GM18507 (cell line): ENCODE measurements around the gene UBAP2.

Experiments
- DNase-seq: peaks from one replicate; pipeline ENCODE4 v3.0.0; 2011; ENCODE audit warnings: low read depth; ENCODE audit not compliant: insufficient read length; ENCODE audit errors: extremely low spot score
- FAIRE-seq: peaks from 2 replicates; lab custom pipeline; 2011; peaks lifted over from hg19 to GRCh38; lab: Jason Lieb, UNC

The UBAP2 gene

DNA sequence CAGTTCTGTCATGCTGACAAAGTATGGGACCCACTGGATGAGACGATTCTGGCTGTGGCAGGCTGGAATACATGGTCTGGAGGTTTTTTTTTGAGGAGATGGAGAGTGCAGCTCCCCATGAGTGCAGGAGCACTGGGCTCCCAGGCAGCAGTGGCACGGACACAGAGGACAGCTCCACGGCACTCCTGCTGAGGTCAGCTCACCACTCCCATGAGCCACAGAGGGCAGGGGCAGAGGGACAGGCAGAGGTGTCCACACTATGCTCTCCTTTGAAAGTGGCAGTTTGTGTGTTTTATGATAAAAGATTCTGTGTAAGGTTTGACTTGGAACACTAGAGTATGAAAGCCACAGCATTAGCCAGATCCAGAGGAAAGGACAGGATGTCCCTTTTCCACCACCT is 117.4 kb downstream of the UBAP2 start:
- no peak for FAIRE-seq

DNA sequence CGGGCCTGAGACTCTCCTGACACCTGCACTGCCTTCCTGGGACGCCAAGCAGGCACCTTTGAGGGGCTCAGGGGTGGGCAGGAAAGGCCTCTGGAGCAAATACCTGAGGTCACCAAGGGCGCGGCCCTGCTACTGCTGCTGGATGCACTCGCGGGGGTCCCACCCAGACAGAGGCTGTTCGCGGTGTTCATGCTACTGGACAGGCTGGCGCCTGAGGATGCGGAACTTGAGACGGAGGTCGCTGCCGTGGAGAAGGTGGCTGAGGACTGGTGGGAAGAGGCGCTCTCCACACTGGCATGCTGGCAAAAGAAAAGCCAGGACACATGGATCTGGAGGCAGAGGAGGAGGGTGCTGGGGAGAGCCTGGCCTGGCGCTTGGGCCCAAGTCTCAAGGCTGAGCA is 121.0 kb downstream of the UBAP2 start:
- DNase-seq (no peak), FAIRE-seq (no peak)

More for the DNA sequence above, 117.4 kb downstream of the UBAP2 start:
- DNase-seq, result no peak

DNA sequence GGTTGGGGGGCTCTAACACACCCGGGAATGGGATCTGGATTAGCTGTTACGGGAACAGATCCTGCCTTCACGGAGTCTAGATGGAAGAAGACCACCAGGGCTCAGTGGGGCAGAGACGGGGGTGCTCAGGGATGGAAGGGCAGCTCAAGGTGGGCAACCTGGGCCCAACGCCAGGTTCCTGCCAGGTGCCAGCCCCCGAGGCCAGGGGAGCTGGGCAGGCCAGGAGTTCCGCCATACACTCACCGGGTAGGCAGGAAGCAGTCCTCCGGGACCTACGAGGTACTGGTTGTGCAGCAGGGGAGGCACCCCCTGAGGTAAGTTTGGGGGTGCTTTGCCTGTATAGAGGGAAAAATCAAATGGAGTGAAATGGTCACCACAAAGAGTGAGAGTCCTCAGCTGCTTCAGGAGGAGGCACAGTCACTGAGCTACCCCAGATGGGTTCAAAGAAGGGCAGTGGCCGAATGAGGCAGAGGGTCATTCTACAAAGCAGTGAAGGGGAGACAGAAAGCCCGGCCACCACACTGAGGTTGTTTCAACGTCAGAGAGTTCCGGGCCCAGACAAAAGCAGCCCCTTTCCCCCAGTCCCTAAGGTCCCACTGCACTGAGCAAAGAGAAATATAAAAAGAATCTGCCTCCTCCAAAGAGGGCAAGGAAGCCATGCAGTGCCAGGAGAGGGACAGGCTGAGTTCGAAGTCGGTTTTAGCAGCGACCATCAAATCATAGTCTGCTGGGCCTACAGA is 121.8 kb downstream of the UBAP2 start:
- DNase-seq (no peak), FAIRE-seq (no peak)

DNA sequence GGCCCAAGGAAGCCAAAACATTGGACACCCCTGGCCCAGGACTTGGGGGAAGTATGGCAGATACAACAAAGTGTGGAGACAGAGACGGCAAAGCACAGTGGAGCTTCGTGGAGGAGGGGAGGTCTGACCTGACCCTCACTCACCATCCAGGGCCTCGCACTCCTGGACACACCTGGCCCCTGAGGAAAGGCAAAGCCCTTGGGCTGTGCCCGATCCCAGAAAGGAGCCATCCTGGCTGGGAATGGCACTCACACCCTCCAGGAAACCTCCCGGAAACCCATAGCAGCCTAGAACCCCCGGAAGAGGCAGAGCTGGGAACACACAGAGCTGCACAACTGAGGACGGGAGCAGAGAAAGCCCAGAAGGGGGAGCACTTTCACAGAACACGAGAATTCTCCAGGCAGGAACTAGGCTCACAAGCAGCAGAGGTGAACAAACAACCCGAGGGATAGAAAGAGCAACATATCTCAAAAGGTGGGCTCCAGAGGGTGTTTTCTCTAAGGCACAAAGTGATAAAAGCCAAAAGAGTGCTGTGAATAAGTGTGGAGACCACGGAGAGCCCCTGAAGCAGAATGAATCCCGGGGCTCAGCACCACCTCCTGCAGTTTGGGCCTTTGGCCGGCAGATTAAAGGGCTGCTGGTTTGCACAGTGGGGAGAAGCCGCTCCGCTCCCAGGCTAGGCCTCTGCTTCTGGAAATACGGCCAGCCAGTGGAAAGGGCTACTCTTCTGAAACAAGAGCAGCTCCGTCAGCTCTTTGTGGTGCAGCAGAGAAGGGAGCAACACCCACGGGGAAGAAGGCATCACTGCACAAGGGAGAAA is 123.5 kb downstream of the UBAP2 start:
- FAIRE-seq, result no peak
- no peak for DNase-seq

DNA sequence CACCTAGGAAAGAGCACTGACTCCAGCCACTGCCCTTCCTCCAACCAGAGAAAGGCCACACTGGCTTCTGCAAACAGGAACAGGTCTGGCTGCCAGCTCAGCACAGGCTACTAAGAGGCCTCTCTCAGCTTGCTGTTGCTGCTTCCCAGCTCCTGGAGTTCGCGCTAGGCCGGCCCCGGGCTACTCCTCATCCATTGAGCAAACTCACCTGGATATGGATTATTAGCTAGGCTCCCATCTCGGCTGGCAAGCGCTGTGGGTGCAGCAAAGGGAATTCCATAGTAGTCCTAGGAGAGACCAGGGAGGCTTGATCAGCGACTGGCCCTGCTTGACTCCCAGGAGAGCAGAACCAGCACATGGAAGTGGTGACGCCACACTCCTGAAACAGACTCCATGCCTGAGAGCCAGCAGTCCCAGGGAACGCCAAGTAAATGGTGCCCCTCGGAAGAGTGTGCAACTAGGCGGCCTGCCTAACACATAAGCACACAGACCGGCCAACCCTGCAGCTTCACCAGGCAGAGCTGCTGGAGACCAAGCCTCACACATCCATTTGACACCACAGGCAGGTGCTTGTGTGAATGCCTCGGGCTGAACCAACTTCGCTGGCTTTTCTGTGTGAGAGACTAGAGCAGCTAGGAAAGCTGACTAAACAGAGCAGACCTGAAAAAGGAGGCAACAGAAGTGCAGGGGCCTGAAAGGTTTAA is 124.5 kb downstream of the UBAP2 start:
- no peak for FAIRE-seq
- no peak for DNase-seq

DNA sequence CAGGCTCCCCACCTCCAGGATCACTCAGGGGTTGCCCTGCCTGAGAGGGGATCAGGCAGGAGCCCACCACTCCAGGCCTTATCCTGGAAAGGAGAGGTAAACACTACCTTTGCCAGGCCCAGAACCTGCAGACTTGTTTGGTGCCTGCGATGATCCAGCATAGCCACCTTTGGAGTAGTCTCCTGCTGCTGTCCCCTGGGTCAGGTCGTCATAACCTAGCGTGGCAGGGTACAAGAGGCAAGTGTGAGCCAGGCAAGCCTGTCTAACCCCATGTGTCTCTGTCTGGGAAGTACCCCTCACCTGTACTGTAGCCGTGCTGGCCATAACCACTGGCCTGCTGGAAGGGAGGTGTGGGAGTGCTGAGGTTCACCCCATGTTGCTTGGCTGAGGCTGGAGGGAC is 125.6 kb downstream of the UBAP2 start:
- FAIRE-seq (no peak), DNase-seq (no peak)

DNA sequence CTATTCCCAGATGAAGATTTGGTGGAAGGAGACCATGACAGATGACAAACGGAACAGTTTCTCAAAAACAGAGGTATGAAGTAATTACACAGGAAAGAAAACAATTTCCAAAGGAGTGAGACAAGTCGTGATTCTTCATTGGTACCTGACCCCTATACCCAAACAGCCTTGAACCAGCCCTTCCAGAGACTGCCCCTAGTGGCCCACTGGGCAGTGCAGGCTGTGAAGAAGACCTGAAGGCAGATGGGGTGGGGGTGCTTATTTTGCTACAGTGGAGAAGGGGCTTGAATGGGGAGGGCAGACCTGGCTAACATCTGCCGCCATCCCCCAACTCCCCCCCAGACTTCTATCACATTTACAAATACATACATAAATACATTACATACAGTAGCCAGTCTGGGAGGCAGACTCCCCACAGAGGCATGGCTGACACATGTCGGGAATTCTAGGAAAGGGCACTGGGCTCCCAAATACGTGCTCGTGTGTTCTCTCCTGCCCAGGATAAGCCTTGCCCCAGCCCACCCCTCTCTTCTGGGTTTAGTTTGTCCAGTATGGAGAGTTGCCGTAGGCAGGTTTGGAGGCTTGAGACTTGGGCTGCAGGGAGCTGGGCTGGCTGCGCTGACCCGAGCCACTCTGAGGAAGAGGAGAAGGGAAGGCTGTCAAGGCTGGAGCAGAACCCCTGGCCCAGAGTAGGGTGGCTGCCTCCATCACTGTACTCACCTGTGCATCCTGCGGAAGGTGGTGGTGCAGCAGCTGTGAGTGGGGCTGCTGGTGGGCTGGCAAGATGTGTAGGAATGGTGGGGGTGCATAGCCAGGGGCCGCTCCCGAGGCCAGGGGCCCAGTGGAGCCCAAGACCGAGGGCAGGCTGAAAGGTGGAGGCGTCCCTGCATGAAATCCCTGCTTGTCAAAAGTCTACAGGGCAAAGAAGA is 126.5 kb downstream of the UBAP2 start:
- DNase-seq, result peak; percentile 28
- no peak for FAIRE-seq

DNA sequence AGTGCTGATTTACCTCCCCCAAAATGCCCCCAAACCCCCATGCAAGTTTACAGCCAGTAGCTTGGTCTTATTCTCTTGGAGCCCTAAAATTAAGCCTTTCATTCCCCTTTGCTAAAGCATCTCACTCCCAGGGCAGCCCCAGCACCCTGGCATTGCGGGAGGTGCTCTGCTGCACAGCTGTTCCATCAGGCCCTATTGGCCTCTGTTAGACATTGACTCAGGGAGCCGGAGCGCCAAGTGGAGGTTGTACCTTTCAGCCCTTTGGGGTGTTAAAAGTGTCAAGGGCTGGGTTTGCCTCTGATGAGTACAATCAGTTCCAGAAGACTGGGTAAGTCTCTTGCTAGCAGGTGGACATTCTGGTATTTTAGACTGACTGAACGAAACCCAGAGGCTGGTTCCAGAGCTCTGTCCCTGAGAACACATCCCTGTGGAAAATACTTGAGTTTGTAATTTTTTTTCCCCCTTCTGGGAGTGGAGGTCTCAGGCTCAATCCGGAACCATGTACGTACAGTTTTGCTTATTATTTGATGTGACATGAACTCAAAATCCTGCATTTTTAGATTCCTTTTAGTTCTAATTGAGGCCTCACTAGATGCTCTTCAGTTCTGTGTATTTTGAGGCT is 129.3 kb downstream of the UBAP2 start:
- DNase-seq, result no peak
- FAIRE-seq, result no peak

DNA sequence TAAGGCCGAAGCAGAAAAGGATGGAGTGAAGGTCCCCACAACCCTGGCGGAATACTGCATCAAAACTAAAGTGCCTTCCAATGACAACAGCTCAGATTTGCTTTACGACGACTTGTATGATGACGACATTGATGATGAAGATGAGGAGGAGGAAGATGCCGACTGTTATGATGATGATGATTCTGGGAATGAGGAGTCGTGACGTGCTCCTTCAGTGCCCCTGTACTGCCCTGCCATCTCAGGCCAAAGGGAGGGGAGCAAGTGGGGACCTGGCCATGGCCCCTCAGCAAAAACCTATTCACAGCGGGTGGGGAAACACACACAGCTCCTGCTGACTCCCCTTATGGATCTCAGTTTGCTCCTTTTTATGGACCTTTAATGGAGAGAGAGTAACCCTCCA is 131.7 kb downstream of the UBAP2 start:
- FAIRE-seq (no peak), DNase-seq (no peak)

DNA sequence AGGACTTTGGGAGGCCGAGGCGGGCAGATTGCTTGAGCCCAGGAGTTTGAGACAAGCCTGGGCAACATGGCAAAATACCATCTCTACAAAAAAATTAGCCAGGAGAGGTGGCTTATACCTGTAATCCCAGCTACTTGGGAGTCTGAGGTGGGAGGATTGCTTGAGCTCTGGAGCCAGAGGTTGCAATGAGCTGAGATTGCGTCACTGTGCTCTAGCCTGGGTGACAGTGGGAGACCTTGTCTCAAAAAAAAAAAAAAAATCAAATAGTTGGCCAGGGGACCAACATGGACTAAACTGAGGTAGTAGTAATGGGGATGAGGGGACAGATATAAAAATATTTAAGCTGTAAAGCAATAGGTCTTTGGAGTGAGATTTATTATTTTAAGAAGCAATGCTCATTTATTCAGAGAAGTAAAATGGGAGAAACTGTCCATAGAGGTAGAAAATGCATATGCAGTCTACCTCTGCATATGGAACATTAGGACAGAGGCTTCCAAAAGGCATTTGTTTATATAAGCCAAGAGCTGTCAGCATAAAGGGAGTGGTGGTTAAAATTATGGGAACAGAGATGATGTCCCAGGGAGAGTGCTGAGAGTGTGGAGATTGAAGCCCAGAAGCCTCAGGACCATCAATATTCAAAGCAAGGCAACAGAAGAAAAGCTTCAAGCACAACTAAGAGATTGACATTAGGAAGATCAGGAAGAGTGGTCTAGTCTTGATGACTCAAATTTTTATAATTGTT is 133.6 kb downstream of the UBAP2 start:
- DNase-seq (no peak), FAIRE-seq (no peak)

DNA sequence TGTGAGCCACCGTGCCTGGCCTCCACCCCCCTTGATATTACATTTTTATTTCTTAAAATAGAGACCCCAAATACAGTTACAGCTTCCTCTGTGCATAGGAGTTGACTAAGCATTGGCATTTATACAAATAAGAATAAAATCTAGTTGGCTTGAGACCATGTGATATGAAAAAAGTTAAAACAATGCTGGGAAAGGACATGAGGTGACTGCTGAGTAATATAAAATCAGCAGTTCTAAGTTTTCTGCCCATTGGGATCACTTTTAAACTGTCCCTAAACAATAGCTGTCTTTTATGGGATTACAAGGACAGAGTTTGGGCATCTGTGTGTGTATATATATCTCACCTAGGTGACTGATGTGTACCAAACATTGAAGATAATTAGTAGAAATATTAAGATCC is 135.1 kb downstream of the UBAP2 start:
- no peak for DNase-seq
- FAIRE-seq, result no peak

DNA sequence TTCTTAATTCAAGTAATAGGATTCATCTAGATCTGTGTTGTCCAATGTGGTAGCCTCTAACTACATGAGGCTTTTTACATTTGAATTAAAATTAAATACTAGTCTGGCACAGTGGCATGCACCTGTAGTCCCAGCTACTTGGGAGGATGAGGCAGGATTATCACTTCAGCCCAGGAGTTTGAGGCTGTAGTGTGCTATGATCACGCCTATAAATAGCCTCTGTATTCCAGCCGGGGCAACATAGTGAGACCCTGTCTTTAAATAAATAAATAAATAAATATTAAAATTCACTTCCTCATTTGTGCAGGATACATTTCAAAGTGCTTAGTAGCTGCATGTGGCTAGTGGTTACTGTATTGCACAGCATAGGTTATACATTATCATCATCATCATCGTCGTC is 139.9 kb downstream of the UBAP2 start:
- FAIRE-seq (no peak), DNase-seq (no peak)

DNA sequence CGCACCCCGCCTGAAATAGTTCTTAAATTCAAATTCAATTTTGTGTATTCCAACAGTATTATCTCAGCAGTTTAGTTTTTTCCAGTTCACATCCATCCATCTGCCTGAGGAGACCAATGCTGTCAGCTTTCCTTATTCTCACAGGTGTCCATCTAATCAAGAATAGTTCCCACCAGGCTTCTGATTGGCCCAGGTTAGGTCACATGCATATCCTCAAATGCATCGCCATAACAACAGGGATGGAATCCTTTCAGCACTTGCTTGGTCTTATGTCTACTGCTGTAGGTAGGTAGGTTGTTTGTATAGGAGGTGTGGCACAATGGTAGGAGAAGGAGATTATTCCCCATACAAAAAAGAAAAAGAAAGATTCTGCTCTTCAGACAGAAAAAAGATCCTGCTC is 140.6 kb downstream of the UBAP2 start:
- FAIRE-seq, result no peak
- DNase-seq, result no peak

DNA sequence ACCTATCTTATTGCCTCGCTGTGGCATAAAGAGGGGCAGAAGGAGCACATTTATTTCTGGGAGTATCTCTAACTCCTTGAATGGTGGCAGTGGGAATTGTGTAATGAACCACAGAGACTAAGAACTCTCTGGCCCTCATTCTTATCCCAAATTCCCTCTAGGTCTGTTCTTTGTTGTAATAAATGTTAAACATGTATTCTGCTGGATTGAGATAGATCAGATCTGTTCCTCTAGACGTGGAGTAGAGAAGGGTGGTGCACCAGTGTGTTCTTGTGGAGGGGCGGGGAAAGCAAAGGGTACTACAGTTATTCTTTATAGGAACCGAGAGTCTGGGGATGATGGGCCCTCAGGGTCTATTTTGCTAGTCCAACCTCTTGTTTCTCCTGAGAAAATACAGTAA is 141.3 kb downstream of the UBAP2 start:
- DNase-seq (no peak), FAIRE-seq (no peak)

DNA sequence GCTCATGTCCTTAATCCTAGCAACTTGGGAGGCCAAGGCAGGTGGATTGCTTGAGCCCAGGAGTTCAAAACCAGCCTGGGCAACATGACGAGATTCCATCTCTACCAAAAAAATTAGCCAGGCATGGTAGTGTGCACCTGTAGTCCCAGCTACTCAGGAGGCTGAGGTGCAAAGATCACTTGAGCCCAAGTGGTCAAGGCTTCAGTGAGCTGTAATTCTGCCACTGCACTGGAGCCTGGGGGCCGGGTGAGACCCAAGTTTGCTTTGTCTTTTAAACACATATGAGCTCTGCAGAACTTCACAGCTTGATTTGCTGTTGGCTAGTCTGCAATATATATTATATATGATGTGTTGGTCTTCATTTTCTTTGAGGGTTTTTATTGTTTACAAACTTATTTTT is 141.9 kb downstream of the UBAP2 start:
- no peak for FAIRE-seq
- no peak for DNase-seq

DNA sequence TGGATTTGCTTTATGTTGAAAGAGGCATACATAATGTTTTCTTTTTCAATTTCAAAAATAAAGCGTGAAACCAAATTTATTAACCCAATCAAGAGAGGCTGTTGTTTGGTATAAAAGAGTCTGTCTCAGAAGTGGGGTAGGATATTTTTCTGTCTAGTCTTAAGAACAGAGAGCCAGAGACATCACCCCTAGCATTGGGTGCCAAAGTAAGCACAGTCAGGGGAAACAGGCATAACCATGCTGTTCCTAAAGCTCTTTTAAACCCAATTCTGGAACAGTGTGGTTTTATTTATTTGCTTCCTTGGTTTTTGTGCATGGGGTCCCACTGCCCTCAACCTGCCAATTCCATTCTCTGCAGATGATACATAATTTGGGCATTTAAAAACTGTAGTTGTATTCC is 143.6 kb downstream of the UBAP2 start:
- no peak for FAIRE-seq

DNA sequence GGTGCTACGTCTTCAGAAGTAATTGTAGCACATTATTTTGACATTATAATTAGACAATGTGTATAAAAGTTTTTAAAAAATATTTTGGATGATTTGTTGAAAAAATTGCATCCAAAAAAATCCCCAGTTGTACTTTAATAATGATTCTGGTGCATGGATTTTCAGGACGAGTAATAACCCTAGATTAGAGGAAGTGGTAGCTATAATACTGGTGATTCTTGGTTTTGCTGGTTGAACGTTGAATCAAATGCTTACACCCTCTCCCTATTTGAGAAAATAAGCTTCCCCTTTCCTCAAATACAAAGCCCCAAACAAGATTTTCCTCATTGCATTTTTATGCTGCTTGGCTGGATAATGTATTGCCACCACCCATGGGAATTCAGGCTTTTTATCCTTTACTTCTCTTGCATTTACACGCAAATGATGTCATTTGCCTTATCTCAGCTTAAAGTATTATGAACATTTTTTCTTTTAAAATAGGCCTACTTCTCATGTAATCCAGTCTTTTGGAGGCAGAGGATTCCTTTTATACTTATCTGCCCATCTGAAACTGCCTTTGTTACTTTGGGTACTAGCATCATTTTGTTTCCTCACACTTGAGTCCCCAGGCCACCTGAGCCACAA is 145.4 kb downstream of the UBAP2 start:
- no peak for DNase-seq
- no peak for FAIRE-seq

More for the DNA sequence above, 143.6 kb downstream of the UBAP2 start:
- no peak for DNase-seq

DNA sequence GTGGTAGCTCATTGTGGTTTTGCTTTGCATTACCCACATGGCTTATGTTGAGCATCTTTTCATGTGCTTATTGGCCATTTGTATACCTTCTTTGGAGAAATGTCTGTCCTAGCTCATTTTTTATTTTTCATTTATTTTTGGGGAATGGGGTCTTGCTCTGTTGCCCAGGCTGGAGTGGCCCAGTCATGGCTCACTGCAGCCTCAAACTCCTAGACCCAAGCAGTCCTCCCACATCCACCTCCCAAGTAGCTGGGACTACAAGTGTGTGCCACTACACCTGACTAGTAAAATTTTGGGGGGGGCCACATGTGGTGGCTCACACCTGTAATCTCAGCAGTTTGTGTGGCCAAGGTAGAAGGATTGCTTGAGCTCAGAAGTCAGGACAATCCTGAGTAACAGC is 154.4 kb downstream of the UBAP2 start:
- DNase-seq, result no peak
- FAIRE-seq, result no peak
